NCI-H1436 treated with DMSO at 0.1 percent for 48 hours (cell line): Measurements from ENCODE around the gene VOPP1.

Source experiments
- DNase-seq: peaks from one replicate; lab custom pipeline; 2025; lab: John Stamatoyannopoulos, UW

The VOPP1 gene

GRCh38 chr7:55432506-55432905, 139.8 kb downstream of the VOPP1 start:
- no peak for DNase-seq

DNA sequence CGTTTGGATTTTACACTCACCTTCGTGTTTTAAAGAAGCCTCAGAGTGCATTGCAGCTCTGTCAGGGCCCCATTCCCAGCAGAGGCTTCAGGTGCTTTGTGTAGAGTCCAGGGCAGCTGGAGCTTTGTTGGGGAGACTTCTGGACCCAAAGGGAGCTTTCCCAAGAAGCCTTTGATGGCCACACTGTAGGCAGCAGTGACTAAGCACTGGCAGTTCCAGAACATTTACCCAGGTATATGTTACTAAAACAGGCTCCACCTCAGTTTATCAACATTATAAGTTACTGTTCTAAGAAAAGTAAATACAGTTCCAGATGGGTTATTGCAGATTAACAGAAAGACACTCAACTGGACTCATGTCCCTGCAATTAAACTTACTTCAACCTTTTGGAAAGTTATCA, 140.4 kb downstream of the VOPP1 start:
- no peak for DNase-seq

- DNase-seq, result no peak
These were observed 142.3 kb downstream of the VOPP1 start for GRCh38 chr7:55429835-55430499.

GRCh38 chr7:55427800-55428199, 144.5 kb downstream of the VOPP1 start:
- no peak for DNase-seq

DNA sequence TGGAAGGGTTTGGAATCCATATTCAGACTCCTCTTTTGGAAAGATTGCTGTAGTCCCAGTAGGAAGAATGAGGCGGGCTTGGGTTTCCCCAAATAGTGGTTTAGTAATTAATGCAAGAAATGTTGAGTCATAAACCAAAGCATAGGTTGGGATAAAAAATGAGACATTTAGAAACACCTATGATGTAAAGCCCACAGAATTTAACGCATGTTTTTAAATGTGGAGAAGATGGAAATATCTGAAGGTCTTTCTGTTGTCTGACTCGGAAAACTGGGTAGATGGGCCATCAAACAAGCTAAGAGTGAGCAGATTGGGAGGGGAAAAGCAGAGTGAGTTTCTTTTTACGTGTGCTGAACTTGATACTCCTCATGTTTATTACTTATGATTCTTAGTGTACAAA, 145.0 kb downstream of the VOPP1 start:
- no peak for DNase-seq

GRCh38 chr7:55426676-55427075, 145.6 kb downstream of the VOPP1 start:
- DNase-seq, result no peak

DNA sequence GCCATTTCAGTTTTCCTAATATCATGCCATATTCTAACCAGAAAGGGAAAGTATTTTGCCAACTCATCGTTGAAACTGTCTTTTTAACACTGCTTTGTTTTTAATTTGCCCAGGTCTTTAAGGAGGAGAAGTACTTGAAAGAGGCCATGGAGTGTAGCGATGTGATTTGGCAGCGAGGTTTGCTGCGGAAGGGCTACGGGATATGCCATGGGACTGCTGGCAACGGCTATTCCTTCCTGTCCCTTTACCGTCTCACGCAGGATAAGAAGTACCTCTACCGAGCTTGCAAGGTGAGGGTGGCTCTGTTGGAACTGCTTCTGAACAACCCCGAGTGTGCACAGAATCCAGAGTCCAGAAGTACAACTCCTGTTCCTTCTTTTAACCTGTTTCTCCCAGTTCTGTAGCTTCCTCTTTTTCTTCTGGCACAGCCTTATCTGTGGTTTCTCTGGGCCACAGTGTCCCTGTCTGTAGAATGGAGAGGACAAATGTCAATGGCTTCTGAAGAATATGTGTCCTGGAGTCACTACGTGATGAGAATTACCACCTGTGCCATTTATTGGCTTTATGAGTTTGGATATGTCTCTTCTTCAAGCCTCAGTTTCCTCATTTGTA, 147.1 kb downstream of the VOPP1 start:
- DNase-seq, result no peak

DNA sequence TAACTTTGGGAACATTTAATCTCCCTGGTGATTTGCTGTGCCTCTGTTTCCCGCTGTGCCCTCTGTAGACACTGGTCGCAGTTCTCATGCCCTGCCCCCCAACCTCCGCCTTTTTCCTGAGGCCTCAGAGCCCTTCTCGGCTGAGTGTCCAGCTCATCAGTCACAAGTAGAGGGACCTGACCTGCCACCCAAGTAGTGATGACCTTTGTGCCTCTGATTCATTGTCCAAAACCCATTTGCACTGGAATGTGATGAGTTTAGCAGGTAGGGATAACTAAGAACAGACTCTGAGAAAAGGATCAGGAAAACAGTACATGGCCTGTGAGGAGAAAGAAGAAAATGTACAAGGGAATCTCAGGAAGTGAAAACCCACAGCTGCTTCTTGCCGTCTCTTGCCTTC, 148.4 kb downstream of the VOPP1 start:
- no peak for DNase-seq

- no peak for DNase-seq
These were observed 149.0 kb downstream of the VOPP1 start for GRCh38 chr7:55423277-55423711.
